Lung (tissue), 12 donors: ENCODE results near the gene EYS. TPM values are rescaled to one million over a fixed set of nuclear protein-coding genes. Genes with fewer than 3 reads are reported as not detected.

Experiments used
- ATAC-seq: fragments of 200-7000 bp; cut with Tn5 transposase; one replicate; pipeline ENCODE4 v1.9.1; 2020; ENCODE audit warnings: moderate number of reproducible peaks; ENCODE audit not compliant: insufficient read depth, low FRiP score
- DNase-seq, 3 donors: peaks; one replicate each; pipeline ENCODE4 v3.0.0-alpha.2; 2013 to 2017
- H3K27ac ChIP-seq, 2 donors: one replicate each; pipeline ENCODE4 v1.5.1; 2013; ENCODE audit warnings: mild to moderate bottlenecking in 2 of 2, moderate library complexity in 2 of 2, control low read depth in 1 of 2, inconsistent platforms in 1 of 2, low read depth in 1 of 2, low read length in 1 of 2
- H3K27me3 ChIP-seq, 3 donors: one replicate each; pipeline ENCODE4 v1.5.1; 2013; ENCODE audit warnings: low read length in 2 of 3; ENCODE audit not compliant: control insufficient read depth in 3 of 3, insufficient read depth in 3 of 3
- H3K36me3 ChIP-seq, 4 donors: one replicate each; pipeline ENCODE4 v1.5.1; 2013; ENCODE audit warnings: low read length in 4 of 4, mild to moderate bottlenecking in 1 of 4, moderate library complexity in 1 of 4; ENCODE audit not compliant: control insufficient read depth in 4 of 4, insufficient read depth in 4 of 4
- H3K4me1 ChIP-seq, 5 donors: one replicate each; pipeline ENCODE4 v1.5.1; 2013; ENCODE audit warnings: low read length in 5 of 5, mild to moderate bottlenecking in 2 of 5, moderate library complexity in 1 of 5; ENCODE audit not compliant: control insufficient read depth in 5 of 5, insufficient read depth in 5 of 5
- H3K4me3 ChIP-seq: one replicate; pipeline ENCODE4 v1.5.1; 2013; ENCODE audit warnings: mild to moderate bottlenecking, control low read depth, moderate library complexity
- H3K9ac ChIP-seq, 2 donors: one replicate each; pipeline ENCODE4 v1.5.1; 2013; ENCODE audit warnings: low read length in 2 of 2, control low read depth in 1 of 2; ENCODE audit not compliant: insufficient read depth in 1 of 2
- H3K9me3 ChIP-seq, 4 donors: one replicate each; pipeline ENCODE4 v1.5.1; 2013; ENCODE audit warnings: low read length in 3 of 4, mild to moderate bottlenecking in 1 of 4, moderate library complexity in 1 of 4; ENCODE audit not compliant: control insufficient read depth in 4 of 4, insufficient read depth in 3 of 4
- WGBS, 2 donors: extraction: QIAGEN DNeasy Blood & Tissue Kit; methylation state at CpG; one replicate each; pipeline ENCODE4 v1.1.7; 2013; 5-methylcytosine and 5-hydroxymethylcytosine counted together
- polyA plus RNA-seq, 2 donors: library from polyadenylated mRNA; stranded (reverse); fragments of 200-250 nt; gene quantifications; one replicate each; pipeline ENCODE4 v1.2.1, GENCODE V29; 2013
- total RNA-seq, 2 donors: library from RNA; depleted of rRNA in 1 of 2; stranded (reverse); fragments of >200 nt in 1 of 2; gene quantifications; one replicate each; pipeline ENCODE4 v1.2.1, GENCODE V29; 2014 to 2021
- TF ChIP-seq, protein P1 (sequence below): IDR thresholded peaks from 2 replicates; pipeline ENCODE4 v1.5.1; 2012; ENCODE audit warnings: mild to moderate bottlenecking; ENCODE audit errors: control extremely low read depth, extremely low read depth
- donor health status: control.
- donor health status: control.
- donor health status: Bipolar disorder and iron deficiency.
- donor health status: healthy.
- donor health status: DM: yes; HTN: yes; CAD: no.

EYS gene
- total and polyA plus RNA-seq, 4 donors = 0.06 to 0.34 (median 0.12) TPM

DNA sequence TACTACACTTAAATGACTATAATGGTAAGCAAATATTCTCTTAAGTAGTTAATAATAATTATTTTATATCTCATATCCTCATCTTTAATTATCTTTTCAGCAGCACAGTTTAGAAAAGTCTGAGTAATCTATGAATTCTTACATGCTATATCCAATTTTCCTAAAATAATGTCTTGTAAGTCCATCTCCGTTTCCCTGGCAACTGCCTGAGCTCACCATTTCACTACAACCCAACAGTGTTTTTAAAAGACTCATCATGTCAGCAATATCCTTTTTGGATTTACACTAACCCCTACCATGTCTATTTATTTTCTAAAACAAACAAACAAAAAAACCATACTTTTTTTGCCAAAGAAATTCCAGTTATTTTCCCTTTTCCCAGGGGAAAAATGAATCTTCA lies 859.6 kb downstream of the EYS start:
- ATAC-seq = no peak
- DNase-seq = peak in 2 of 3 donors; percentile 4
- 78 to 88% methylated on average over 1 of the region's 1 CpG for WGBS, 2 donors
- H3K36me3 ChIP-seq = no peaks in the 10 kb centered on the region
- peaks cover 0 to 4% (median 0%) of the 10 kb centered on the region in 5 donors for H3K4me1 ChIP-seq
- H3K9me3 ChIP-seq = no peaks in the 10 kb centered on the region
- H3K27ac ChIP-seq = no peak overlapping the region
- H3K27me3 ChIP-seq = no peaks in the 10 kb centered on the region
- H3K9ac ChIP-seq = no peak overlapping the region
- H3K4me3 ChIP-seq = no peak overlapping the region
- TF ChIP-seq, protein P1, sequence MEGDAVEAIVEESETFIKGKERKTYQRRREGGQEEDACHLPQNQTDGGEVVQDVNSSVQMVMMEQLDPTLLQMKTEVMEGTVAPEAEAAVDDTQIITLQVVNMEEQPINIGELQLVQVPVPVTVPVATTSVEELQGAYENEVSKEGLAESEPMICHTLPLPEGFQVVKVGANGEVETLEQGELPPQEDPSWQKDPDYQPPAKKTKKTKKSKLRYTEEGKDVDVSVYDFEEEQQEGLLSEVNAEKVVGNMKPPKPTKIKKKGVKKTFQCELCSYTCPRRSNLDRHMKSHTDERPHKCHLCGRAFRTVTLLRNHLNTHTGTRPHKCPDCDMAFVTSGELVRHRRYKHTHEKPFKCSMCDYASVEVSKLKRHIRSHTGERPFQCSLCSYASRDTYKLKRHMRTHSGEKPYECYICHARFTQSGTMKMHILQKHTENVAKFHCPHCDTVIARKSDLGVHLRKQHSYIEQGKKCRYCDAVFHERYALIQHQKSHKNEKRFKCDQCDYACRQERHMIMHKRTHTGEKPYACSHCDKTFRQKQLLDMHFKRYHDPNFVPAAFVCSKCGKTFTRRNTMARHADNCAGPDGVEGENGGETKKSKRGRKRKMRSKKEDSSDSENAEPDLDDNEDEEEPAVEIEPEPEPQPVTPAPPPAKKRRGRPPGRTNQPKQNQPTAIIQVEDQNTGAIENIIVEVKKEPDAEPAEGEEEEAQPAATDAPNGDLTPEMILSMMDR = no peak

DNA sequence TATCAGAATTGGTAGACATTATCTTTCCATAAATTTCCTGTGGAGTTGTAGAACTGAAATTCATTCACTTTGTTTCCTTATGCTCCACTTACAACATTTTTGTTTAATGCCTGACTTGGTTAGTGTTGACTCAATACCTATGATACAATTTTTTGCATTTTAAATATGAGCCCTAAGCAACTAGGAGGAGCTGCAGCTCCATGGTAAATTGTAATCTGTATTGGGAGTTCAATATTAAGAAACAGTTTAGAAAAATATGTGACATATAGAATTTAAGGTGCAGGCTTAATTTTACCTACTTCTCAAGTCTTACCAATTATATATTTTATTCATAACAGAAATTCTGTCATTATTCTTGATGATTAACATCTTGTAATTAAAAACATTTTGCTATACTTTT lies 868.3 kb downstream of the EYS start:
- ATAC-seq = no peak
- peak in 2 of 3 donors; percentile 28 to 43 for DNase-seq

DNA sequence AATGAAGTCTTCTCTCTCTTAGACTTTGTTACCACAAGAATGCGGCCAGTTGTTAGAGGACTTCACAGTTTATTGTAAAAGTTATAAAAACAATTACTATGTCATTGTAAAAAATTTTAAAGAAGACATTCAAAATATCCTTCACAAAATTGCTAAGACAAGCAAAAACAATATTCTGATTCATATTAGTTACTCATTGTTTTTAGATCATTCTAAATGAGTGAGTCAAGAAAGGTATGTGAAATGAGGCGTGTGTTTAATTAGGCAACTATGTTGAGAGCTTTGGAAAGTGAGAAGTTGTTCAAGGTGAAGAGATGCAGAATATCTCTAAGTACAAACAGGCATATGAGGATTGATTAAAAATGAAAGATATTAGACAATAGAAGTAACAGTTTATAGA lies 875.3 kb downstream of the EYS start:
- H3K27ac ChIP-seq = no peak overlapping the region
- ATAC-seq (no peak), DNase-seq (no peak)
- H3K4me1 ChIP-seq = no peaks in the 10 kb centered on the region
- H3K36me3 ChIP-seq = no peaks in the 10 kb centered on the region
- no peaks in the 10 kb centered on the region for H3K27me3 ChIP-seq
- WGBS, 2 donors = 76 to 89% methylated on average over 2 of the region's 2 CpGs
- TF ChIP-seq, protein P1 = no peak
- no peak overlapping the region for H3K9ac ChIP-seq
- no peak overlapping the region for H3K4me3 ChIP-seq
- no peaks in the 10 kb centered on the region for H3K9me3 ChIP-seq

More for the DNA sequence above, 868.3 kb downstream of the EYS start:
- Histone ChIP-seq H3K27ac (no peak overlapping the region), H3K4me1 (no peaks in the 10 kb centered on the region), H3K36me3 (no peaks in the 10 kb centered on the region), H3K4me3 (no peak overlapping the region), H3K27me3 (no peaks in the 10 kb centered on the region), H3K9me3 (no peaks in the 10 kb centered on the region), H3K9ac (no peak overlapping the region)
- TF ChIP-seq, protein P1 = no peak

DNA sequence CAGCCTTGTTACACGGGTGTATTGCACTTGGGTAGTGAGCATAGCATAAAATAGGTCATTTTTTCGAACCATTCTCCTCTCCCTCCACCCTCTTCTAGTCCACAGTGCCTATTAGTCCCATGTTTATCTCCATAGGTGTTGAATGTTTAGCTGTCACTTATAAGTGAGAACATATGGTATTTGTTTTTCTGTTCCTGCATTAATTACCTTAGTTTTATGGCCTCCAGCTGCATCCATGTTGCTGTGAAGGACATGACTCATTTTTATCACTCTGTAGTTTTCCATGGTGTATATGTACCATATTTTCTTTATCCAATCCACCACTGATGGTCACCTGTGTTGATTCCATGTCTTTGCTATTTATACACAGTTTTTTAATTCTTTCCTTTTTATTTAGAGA lies 889.5 kb downstream of the EYS start:
- Histone ChIP-seq H3K36me3 (no peaks in the 10 kb centered on the region), H3K4me3 (no peak overlapping the region), H3K27me3 (no peaks in the 10 kb centered on the region), H3K9me3 (peaks cover 0 to 4% (median 0%) of the 10 kb centered on the region in 4 donors), H3K9ac (no peak overlapping the region), H3K4me1 (no peaks in the 10 kb centered on the region), H3K27ac (no peak overlapping the region)
- WGBS, 2 donors = 69 to 84% methylated on average over 2 of the region's 2 CpGs
- ATAC-seq = no peak
- TF ChIP-seq, protein P1 = no peak
- no peak for DNase-seq
